ENCODE measurements around the gene USP49. TPM values are rescaled to one million over a fixed set of nuclear protein-coding genes. Genes with fewer than 3 reads are reported as not detected.

USP49 gene
- total and polyA plus RNA-seq, 11 donors, result 0.87 to 3.4 (median 1.7) TPM

- Histone ChIP-seq H3K4me1 (no peaks in the 10 kb centered on the region), H3K27me3 (no peaks in the 10 kb centered on the region), H3K4me3 (no peak overlapping the region), H3K27ac (no peak overlapping the region), H3K36me3 (no peaks in the 10 kb centered on the region), H3K9me3 (no peaks in the 10 kb centered on the region)
- ATAC-seq, result no peak
- 63 to 74% (median 69%) methylated on average over 6 to 8 of the region's 8 CpGs for WGBS, 4 donors
- TF ChIP-seq POLR2A (IDR thresholded peaks at IDR 0.05) (no peak), CTCF (IDR thresholded peaks at IDR 0.05) (no peak)
- DNase-seq, result peak in 1 of 5 donors; percentile 10
- intact Hi-C loops (cut with DNase I), result no loop called here
Observed at GRCh38 chr6:41757931-41758640, 137.1 kb downstream of the USP49 start.

DNA sequence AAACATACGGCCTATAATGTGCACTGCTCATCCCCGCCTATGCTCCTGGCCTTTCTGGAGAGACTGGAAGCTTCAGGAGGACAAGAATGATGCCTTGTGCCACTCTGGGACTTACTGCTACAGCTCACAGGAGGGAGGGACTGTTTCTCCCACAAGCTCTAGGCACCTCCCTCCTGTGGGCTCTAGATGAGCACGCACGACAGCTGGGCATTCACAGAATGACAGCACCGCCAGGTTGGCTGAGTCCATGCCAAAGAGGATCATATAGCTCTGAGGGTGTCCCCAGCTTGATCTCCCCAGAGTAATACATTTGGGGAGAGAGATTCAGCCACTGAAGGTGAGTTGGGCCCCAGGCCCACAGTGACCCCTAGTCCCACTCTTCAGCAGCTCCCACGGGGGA, 137.9 kb downstream of the USP49 start:
- TF ChIP-seq CTCF (IDR thresholded peaks at IDR 0.05) (no peak), POLR2A (IDR thresholded peaks at IDR 0.05) (no peak)
- no peak for DNase-seq
- Histone ChIP-seq H3K36me3 (no peaks in the 10 kb centered on the region), H3K9me3 (no peaks in the 10 kb centered on the region), H3K27ac (no peak overlapping the region), H3K4me3 (no peak overlapping the region), H3K4me1 (no peaks in the 10 kb centered on the region), H3K27me3 (no peaks in the 10 kb centered on the region)
- ATAC-seq, result no peak
- 88 to 95% (median 93%) methylated on average over 5 to 6 of the region's 6 CpGs for WGBS, 4 donors
- intact Hi-C loops (cut with DNase I), result no loop called here

- no peak for ATAC-seq
- DNase-seq, result peak in 1 of 5 donors; percentile 35
- Histone ChIP-seq H3K4me3 (no peak overlapping the region), H3K27me3 (no peaks in the 10 kb centered on the region), H3K27ac (no peak overlapping the region), H3K36me3 (no peaks in the 10 kb centered on the region), H3K9me3 (no peaks in the 10 kb centered on the region), H3K4me1 (no peaks in the 10 kb centered on the region)
- no peak for TF ChIP-seq POLR2A (IDR thresholded peaks at IDR 0.05)
- TF ChIP-seq CTCF (IDR thresholded peaks at IDR 0.05), result no peak
- intact Hi-C loops (cut with DNase I), result no loop called here
- WGBS, 4 donors, result 64 to 72% (median 66%) methylated on average over 12 to 13 of the region's 13 CpGs
Observed at GRCh38 chr6:41756354-41756753, 138.8 kb downstream of the USP49 start.

DNA sequence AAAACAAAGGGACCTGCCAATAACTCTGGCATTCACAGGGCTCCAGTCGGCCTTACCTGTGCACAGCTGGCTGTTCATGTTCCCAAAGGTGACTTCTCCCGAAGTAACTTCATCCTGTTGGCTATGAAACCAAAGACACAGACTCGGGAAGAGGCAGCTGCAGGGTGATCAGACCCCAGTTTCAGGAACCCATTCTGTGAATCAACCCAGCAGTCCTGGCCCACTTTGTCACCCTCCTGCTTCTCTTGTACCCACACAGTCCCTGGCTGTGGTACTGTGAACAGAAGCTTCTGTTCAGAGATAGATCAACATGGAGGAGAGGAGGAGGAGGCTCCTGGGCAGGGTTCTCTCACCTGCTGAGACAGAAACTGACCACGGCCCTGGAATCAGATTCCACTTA, 139.3 kb downstream of the USP49 start:
- Histone ChIP-seq H3K4me1 (no peaks in the 10 kb centered on the region), H3K27me3 (no peaks in the 10 kb centered on the region), H3K4me3 (no peak overlapping the region), H3K9me3 (no peaks in the 10 kb centered on the region), H3K36me3 (no peaks in the 10 kb centered on the region), H3K27ac (no peak overlapping the region)
- ATAC-seq (no peak), DNase-seq (no peak)
- intact Hi-C loops (cut with DNase I), result no loop called here
- WGBS, 4 donors, result 80 to 85% (median 83%) methylated on average over 3 to 4 of the region's 4 CpGs
- TF ChIP-seq CTCF (IDR thresholded peaks at IDR 0.05), result no peak
- TF ChIP-seq POLR2A (IDR thresholded peaks at IDR 0.05), result no peak

Data from heart left ventricle (tissue), 16 donors.